GM10847 (cell line): ENCODE results near the gene INA.

Source experiments
- POLR2A ChIP-seq: IDR thresholded peaks from 2 replicates; pipeline ENCODE4 v1.6.1; 2011; ENCODE audit not compliant: insufficient read length; ENCODE audit errors: extremely low read depth

The INA gene

DNA sequence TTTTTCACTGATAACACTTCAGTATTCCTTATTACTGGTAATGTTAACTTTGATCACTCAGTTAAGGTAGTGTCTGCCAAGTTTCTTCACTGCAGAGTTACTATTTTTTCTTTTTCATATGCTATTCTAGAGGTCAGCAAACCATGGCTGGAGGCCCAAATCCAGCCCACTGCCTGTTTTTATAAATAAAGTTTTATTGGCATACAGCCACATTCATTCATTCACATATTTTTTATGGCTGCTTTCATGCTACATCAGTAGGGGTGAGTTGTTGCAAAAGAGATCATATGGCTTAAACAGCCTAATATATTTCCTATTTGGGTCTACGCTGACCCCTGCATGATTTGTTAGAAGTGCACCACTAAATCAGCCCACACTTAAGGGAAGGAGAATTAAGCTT lies 20.3 kb upstream of the INA start:
- TF ChIP-seq POLR2A: no peak

DNA sequence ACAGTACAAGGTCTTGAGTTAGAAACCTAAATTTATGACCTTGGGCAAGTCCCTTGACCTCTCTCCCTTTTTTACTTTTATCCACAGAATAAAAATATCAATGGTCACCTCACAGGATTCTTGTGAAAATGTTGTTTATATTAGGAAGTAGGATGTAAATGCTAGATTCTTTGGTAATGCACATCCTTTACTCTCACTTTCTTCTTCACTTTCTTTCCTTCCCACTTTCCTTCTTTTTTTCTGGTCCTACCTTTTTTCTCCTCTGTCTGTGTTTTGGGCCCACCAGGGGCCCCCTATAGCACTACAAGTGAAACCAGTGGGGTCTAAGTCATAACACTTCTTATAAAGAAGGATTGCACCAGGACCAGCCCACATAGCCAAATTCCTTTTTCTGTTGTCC lies 19.1 kb upstream of the INA start:
- TF ChIP-seq POLR2A: no peak

DNA sequence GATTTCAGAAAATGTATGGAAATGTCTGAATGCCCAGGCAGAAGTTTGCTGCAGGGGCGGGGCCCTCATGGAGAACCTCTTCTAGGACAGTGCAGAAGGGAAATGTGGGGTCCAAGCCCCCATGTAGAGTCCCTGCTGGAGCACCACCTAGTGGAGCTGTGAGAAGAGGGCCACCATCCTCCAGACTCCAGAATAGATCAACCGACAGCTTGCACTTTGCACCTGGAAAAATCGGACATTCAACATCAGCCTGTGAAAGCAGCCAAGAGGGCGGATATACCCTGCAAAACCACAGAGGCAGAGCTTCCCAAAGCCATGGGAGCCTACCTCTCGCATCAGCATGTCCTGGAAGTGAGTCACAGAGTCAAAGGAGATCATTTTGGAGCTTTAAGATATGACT lies 16.9 kb upstream of the INA start:
- TF ChIP-seq POLR2A: no peak

DNA sequence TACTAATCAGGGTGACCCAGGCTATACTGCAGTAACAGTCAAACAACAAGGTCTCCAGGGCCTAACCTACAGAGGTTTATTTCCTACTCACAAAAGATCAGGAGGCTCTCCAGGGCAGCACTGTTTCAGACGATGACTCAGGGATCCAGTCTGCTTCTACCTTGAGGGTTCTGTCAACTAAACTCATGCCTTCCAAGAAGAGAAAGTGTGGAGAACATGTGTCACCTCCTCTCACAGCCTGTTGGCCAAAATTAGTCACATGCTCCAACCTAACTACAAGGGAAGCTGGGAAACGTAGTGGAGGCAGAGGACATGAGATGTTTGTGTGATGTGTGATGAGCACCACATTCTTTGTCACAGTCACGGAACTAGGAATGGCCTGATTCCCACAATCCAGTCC lies 14.7 kb upstream of the INA start:
- TF ChIP-seq POLR2A: no peak

DNA sequence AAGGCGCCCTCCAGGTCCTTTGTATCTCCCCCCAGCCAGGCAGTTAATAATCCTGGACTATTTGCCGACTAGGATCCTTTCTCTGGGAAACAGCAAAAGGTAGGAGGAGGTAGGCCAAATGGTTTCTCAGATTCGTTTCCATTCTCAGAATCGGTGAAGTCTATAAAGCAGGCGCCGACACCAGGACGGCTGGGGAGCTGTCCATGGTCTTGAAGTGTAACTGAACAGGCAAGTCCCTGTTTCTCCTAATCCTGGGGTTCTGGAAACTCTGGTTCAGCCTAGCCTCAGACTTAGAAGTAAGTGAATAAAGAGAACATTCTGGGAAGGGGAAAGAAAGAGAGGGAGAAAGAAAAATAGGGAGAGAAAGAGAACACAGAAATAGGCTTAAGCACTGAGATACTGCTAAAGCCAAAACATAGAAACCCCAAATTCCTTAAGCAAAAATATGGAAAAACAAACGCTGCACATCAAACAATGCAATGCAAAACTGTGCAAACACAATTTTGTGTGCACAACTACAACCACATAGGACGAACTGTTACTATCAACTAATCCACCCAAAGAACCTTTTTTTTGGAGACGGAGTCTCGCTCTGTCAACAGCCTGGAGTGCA lies 11.1 kb upstream of the INA start:
- TF ChIP-seq POLR2A: no peak

DNA sequence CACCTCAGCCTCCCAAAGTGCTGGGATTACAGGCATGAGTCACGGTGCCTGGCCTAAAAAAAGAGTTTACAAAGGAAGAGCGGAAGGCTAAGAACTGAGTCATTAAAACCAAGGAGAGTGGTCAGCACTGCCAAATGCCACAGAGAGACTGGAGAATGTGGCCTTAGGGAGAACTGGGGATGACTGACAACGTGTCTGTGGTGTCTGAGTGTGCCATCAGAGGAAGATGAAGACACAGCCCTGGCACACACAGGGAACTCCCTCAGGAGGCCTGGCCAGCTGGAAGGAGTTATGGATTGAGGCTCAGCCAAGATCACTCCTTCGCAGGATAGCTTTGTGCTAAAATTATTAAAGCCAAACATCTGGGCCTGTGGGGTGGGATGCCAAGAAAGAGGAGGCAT lies 3.9 kb upstream of the INA start:
- TF ChIP-seq POLR2A: no peak

DNA sequence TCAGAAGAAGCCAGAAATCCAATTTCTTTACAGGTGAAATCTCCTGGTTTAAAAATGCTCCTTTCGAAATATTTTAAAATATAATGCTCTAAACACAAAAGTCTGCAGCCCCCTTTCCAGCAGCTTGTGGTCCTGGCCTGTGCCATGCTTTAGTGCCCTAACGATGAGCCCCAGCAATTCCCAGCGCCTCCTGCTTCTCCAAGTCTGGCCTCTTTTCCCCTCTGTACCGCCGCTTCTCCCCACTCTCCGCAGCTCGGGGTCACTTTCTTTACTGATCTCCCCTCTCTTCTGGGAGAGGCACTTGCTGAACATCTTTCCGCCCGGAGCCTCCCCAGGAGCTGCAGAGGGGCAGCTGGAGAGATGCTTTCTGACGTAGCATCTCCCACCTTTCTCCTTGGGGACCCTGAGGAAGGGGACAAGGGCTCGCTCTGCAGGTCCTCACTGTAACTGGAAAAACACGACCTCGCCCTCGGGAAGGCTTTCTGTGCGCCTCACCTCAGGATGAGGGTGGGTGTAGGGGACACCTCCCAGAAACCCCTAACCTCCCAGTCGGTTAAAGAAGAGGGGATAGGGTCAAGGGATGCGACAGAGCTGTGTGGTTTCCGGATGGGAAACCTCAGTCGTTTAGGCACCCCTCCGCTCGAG lies 565 bp upstream of the INA start:
- TF ChIP-seq POLR2A: no peak

DNA sequence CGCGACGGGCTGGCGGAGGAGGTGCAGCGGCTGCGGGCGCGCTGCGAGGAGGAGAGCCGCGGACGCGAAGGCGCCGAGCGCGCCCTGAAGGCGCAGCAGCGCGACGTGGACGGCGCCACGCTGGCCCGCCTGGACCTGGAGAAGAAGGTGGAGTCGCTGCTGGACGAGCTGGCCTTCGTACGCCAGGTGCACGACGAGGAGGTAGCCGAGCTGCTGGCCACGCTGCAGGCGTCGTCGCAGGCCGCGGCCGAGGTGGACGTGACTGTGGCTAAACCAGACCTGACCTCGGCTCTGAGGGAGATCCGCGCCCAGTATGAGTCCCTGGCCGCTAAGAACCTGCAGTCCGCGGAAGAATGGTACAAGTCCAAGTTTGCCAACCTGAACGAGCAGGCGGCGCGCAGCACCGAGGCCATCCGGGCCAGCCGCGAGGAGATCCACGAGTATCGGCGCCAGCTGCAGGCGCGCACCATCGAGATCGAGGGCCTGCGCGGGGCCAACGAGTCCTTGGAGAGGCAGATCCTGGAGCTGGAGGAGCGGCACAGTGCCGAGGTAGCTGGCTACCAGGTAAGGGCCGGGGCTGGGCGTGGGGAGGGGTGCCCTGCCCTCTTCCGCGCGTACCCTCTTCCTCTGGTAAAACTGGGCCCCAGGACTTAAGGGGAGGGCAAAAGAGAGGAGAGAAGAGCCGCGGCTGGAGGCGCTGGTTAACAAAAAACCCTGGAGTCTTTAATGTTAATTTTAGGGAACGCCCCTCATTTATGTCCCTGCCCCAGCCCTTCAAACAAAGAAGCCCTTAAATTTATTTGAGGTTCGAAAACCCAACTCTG lies 987 bp downstream of the INA start:
- no peak for TF ChIP-seq POLR2A

DNA sequence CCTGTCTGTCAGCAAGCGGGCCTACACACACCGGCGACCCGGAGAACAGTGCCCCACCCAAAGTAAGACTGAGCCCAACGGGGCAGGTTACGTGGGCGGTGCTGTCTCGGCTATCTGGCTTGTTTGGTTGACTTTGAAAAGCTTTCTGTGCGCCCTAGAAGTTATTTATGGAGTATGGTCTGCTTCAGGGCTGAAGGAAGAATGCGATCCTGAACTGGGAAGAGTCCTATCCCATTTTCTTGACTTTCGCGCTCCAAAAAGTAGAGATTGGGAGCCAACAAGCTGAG lies 1.5 kb downstream of the INA start:
- no peak for TF ChIP-seq POLR2A

DNA sequence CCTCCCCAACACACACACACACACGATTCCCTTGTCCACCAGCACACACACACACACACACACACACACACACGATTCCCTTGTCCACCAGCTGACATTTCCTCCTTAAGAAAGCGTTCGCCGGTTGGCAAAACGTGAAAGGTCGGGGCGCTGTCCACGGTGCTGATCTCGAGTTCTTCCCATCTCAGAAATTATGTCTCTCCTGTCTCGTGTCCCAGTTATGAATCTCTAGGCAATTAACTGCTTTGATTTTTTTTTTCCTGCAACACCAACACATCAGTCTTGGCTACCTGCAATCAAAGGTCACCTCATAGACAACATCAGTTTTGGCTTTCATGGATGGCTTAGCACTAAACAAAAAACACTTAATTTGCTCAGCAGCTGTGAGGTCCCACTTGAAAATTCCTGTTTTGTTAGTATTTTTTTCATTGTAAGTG lies 1.9 kb downstream of the INA start:
- no peak for TF ChIP-seq POLR2A

DNA sequence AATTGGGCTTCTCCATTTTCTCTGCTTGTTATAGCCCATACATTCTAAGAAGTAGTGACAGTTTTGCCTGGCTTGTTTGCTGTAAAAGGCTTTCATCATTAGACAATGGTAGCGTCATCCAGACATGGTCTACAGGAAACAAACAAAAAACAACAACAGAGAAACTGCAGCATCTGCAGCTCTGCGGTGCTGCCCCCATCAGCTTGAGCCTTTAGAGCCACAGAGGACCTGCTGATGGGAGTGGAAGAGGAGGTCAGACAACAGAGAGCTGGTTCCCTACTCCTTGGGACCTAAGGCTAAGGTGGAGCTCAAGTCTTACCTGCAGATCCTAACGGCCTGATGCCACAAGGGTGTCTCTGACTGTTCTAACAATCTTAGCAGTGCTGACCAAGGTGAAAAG lies 3.1 kb downstream of the INA start:
- no peak for TF ChIP-seq POLR2A

DNA sequence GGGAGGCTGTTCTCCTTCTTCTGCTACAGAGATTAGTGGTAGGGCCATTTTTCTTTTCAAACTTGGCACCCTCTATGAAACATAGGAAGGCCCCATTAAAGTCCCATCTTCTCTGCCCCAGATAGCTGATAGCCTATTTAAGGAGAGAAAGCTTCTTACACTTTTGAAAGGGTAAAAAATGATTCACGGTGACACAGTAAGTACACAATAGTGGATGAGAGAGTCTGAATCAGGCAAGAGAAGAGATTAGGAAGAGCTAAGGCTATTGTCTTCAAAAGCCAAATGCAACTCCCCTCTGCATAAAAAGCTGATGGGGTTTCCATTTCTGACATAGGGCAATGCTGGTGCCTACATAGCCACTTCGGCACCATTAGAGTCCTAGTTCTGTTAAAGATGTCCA lies 3.6 kb downstream of the INA start:
- TF ChIP-seq POLR2A: no peak

DNA sequence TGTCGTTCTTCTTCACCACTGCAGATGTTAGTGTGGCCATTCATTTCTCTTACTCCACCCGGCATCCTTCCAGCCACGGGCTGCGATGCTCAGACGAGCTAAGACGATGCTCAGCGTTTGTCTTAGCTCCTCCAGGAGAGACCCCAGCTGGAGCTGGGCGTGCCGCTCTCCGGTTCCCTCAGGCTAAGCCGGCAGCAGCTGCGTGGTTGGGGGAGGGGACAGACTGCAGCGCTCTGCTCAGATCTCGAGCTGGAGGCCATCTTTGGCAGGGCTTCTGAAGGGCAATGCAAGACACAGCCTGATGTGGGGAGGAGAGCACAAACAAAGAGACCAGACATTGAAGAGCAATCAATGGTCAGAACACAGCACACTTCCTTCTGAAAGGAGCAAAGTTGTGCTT lies 4.8 kb downstream of the INA start:
- no peak for TF ChIP-seq POLR2A

DNA sequence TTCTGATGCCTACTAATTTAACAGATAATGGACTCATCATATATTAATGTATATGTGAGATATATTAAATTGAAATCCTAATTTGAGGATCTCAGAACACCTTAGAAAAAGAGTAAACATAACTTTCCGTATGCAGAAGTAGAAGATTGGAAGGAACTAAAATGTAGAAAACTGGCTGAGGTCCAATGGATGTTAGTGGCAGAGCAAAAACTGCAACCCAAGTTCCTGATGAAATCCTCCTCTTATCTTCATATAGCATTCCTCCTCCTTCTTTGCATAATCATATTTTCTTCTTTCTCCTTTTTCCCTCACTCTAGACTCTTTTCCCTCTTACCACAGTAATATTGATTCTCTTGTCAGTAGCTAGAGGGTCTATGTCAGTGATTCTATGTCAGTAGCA lies 6.0 kb downstream of the INA start:
- TF ChIP-seq POLR2A: no peak

DNA sequence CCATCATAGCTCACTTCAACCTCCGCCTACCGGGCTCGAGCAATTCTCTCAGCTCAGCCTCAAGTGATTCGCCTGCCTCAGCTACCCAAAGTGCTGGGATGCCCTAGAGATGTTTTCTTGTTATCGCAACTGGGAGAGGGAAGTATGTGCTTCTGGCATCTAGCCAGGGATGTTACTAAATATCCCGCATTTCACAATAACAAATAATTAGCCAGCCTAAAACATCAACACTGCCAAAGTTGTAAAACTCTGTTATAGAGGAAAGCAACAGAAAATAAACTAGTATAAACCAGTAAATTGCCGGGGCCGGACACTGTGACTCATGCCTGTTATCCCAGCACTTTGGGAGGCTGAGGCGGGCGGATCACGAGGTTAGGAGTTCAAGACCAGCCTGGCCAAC lies 7.2 kb downstream of the INA start:
- TF ChIP-seq POLR2A: no peak

DNA sequence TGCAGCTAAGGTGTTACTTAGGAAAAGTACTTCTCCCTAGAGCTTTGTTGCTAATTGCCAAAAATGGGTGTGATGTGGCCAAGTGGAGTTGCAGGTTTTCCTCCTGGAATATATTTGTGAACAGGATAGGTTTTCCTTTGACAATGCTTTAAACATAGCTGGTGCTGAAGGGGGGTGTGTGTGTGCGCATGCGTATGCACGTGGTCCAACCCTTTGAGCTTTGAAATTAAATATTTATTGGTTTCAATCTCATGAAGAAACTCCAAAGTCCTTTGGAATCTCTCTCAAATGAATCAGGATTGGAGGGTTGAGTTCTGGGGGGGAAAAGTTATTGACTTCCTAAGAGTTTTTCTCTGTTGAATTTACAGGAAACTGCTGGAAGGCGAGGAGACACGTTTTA lies 11.1 kb downstream of the INA start:
- no peak for TF ChIP-seq POLR2A

DNA sequence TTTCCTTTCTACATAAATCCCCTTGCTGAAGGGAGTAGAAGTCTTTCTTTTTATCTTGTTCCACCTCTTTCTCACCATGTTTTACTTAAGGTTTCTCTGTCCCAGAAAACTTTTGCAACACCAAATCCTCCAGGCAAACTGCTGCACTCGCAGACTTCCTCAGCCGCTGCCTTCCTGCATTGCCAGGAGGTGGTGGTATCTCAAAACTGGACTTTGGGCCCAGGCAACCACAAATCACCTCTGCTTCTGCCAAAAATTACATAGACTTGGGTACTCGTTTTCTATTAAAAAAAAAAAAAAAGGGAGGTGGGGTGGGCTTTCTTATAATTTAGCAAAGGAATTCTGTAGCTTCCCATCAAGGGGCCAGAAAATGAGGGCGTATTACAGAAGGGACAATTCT lies 14.7 kb downstream of the INA start:
- no peak for TF ChIP-seq POLR2A
